OCI-LY1 (cell line): Measurements from ENCODE around the gene CEP164.

Experiments
- EZH2 ChIP-seq: fragments of 200-600 bp; sonication (generic), shearing (Covaris generic); IDR thresholded peaks from 2 replicates; pipeline ENCODE4 v1.8.0; 2017; ENCODE audit warnings: borderline replicate concordance, mixed run types, mild to moderate bottlenecking, antibody characterized with exemption, low read length, moderate library complexity, mixed read lengths
- TF ChIP-seq, protein P1 (sequence below): fragments of 200-600 bp; sonication (generic), shearing (Covaris generic); IDR thresholded peaks from 2 replicates; pipeline ENCODE4 v1.5.1; 2017; ENCODE audit warnings: mild to moderate bottlenecking, antibody characterized with exemption, low read length, moderate library complexity, mixed read lengths

DNA sequence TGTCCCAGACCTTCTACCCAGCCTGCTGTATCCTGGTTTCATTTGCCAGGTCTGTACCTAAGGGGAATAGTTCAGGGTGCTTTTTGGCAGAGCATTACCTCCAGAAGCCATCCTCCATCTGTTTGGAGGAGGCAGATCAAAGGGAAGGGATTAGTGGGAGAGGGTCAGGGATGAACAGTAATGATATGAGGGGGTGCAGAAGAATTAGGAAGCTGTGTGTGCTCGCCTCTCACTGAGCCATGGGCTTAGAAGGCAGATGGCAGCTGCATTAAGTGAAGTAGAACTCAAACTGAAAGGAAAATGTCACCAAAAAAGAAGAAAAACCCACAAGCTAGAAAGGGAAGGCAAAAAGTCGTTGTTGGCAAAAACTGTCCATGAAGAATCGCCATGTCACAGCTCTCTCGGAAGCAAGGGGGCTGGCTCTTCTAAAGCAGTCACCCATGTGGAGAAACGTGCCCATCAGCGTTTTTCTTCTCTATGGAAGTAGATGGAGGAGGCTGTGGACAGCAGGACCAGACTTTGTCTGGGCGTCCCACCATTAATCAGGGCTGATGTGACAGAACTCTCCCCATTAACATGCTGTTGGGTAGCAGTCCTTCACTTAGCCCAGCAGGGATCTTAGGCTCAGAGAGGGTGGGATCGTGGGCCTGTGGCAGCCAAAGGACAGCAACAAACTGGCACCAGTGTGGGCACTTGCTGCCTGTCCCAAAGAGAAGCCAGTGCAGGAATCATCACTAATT lies 46.8 kb downstream of the CEP164 start:
- no peak for TF ChIP-seq EZH2
- TF ChIP-seq, protein P1, sequence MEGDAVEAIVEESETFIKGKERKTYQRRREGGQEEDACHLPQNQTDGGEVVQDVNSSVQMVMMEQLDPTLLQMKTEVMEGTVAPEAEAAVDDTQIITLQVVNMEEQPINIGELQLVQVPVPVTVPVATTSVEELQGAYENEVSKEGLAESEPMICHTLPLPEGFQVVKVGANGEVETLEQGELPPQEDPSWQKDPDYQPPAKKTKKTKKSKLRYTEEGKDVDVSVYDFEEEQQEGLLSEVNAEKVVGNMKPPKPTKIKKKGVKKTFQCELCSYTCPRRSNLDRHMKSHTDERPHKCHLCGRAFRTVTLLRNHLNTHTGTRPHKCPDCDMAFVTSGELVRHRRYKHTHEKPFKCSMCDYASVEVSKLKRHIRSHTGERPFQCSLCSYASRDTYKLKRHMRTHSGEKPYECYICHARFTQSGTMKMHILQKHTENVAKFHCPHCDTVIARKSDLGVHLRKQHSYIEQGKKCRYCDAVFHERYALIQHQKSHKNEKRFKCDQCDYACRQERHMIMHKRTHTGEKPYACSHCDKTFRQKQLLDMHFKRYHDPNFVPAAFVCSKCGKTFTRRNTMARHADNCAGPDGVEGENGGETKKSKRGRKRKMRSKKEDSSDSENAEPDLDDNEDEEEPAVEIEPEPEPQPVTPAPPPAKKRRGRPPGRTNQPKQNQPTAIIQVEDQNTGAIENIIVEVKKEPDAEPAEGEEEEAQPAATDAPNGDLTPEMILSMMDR: no peak
